Measurements from ENCODE around the gene TIAM1. TPM values are rescaled to one million over a fixed set of nuclear protein-coding genes. Genes with fewer than 3 reads are reported as not detected.

TIAM1 gene
- total RNA-seq, 4 donors from 2014 or later = 6.5 to 36.4 (median 13.0) TPM

DNA sequence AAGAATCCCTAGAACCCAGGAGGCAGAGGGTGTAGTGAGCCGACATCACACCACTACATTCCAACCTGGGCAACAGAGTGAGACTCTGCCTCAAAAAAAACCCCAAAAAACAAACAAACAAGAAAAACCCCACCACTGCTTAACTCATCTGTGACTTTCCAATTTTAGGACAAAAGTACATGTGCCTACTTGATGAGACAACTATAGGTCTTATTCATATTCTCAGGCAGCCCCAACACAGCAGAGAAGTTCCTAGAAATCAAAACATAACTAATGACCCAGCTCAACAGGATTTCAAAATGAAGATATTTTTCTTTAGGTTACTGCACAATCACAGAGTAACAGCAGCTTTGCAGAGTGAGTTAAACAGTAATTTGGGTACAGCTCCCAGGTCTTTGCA is 26.4 kb downstream of the TIAM1 start:
- DNase-seq (ENCODE audit: low spot score) = no peak
- TF ChIP-seq, protein P1, sequence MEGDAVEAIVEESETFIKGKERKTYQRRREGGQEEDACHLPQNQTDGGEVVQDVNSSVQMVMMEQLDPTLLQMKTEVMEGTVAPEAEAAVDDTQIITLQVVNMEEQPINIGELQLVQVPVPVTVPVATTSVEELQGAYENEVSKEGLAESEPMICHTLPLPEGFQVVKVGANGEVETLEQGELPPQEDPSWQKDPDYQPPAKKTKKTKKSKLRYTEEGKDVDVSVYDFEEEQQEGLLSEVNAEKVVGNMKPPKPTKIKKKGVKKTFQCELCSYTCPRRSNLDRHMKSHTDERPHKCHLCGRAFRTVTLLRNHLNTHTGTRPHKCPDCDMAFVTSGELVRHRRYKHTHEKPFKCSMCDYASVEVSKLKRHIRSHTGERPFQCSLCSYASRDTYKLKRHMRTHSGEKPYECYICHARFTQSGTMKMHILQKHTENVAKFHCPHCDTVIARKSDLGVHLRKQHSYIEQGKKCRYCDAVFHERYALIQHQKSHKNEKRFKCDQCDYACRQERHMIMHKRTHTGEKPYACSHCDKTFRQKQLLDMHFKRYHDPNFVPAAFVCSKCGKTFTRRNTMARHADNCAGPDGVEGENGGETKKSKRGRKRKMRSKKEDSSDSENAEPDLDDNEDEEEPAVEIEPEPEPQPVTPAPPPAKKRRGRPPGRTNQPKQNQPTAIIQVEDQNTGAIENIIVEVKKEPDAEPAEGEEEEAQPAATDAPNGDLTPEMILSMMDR (IDR thresholded peaks at IDR 0.05) = no peak
- ATAC-seq (ENCODE audit: low FRiP score) = no peak

GRCh38 chr21:31316488-31317169 is 27.4 kb downstream of the TIAM1 start:
- no peak for ATAC-seq (ENCODE audit: low FRiP score)
- DNase-seq (ENCODE audit: low spot score) = no peak
- TF ChIP-seq, protein P1 (IDR thresholded peaks at IDR 0.05) = no peak

GRCh38 chr21:31316072-31316471 is 28.0 kb downstream of the TIAM1 start:
- ATAC-seq (ENCODE audit: low FRiP score) (no peak), DNase-seq (ENCODE audit: low spot score) (no peak)
- TF ChIP-seq, protein P1 (IDR thresholded peaks at IDR 0.05) = no peak

DNA sequence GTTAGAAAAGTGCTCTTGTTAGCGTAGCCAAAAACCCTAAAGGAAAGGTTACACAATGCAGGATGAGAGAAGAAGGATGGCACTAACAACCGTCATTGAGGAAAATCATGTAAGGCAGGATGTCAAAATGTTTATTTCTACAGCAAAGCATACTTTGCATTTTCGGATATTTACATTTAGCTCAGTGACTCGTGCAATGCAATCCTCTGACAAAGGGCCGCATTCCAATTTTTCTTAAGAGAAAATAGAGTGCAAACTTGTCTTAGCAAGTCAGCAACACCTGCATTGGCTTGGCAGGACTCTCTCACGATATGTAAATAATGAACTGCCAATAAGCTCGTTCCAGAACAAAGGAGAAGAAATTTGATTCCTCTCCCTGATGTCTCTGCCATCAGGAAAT is 33.3 kb downstream of the TIAM1 start:
- ATAC-seq (ENCODE audit: low FRiP score) (no peak), DNase-seq (ENCODE audit: low spot score) (no peak)
- TF ChIP-seq, protein P1 (IDR thresholded peaks at IDR 0.05) = no peak

DNA sequence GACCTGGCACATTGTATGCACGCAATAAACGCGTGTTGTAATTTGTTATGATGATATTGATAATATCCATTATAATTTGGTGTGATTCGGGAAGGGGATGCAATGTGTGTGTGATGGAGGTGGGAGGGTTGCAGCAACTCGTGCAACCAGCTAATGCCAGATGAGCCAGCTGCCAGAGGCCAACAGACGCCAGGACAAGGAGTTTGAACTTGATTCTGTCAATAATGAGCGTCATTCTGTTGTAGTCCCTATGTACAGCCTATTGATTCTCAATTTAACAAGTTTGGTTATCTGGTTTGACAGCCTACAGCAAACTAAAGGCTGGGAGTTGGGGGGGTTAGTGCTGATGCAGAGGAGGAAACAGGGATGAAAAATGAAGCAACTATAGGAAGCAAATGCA is 35.5 kb downstream of the TIAM1 start:
- TF ChIP-seq, protein P1 (IDR thresholded peaks at IDR 0.05) = no peak
- DNase-seq (ENCODE audit: low spot score) (no peak), ATAC-seq (ENCODE audit: low FRiP score) (no peak)

DNA sequence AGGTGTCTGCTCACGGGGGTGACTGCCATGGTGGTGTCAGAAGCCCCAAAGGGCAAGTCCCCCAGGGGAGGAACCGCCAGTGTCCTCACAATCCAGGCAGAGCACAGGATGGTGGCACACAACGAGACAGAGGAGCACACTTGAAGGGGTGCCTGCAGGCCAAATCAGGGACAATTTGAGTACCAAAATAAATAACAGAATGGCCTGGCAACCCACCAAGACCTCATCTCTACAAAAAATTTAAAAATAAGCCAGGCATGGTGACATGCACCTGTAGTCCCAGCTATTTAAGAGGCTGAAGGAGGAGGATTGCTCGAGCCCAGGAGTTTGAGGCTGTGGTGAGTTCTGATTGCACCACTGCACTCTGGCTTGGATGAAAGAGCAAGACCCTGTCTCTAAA is 38.2 kb downstream of the TIAM1 start:
- ATAC-seq (ENCODE audit: low FRiP score) (no peak), DNase-seq (ENCODE audit: low spot score) (no peak)
- TF ChIP-seq, protein P1 (IDR thresholded peaks at IDR 0.05) = no peak
